Naive thymus-derived CD8-positive, alpha-beta T cell (primary cell): ENCODE measurements around the gene PPA1. TPM values are rescaled to one million over a fixed set of nuclear protein-coding genes. Genes with fewer than 3 reads are reported as not detected.
A peak's percentile ranks its signal among the peaks of the same experiment; 100 is the strongest.

Experiments used
- ATAC-seq, 2 donors: fragments of 150-1000 bp; cut with Tn5 transposase in 1 of 2; sonication (Bioruptor Pico), chemical (Tn5 transposase) in 1 of 2; 1 replicate in 1 of 2; 2 replicates in 1 of 2; pipeline ENCODE4 v1.10.0; 2021; ENCODE audit warnings: mild to moderate bottlenecking in 2 of 2, moderate library complexity in 2 of 2
- POLR2A ChIA-PET: fragments of 350-600 bp; sonication (Branson Sonifier 250); formaldehyde crosslinking; loops from one replicate; lab custom pipeline; 2021; ENCODE audit warnings: antibody characterized with exemption; lab: Charles Lee
- DNase-seq, 10 donors: peaks; one replicate each; pipeline versions ENCODE4 v3.0.0 to v3.0.0-alpha.2; 2020 to 2022
- H3K27ac Mint-ChIP-seq, 10 donors: one replicate each; pipeline ENCODE4 v1.8.0; 2020 to 2022; ENCODE audit warnings: mild to moderate bottlenecking in 10 of 10, mixed read lengths in 10 of 10, moderate library complexity in 4 of 10, inconsistent platforms in 1 of 10
- H3K27me3 Mint-ChIP-seq, 5 donors: one replicate each; pipeline ENCODE4 v1.8.0; 2021 to 2022; ENCODE audit warnings: mixed read lengths in 5 of 5
- H3K36me3 Mint-ChIP-seq, 3 donors: one replicate each; pipeline ENCODE4 v1.8.0; 2020 to 2022; ENCODE audit warnings: mixed read lengths in 3 of 3, mild to moderate bottlenecking in 2 of 3, inconsistent platforms in 1 of 3
- H3K4me1 Mint-ChIP-seq, 4 donors: one replicate each; pipeline ENCODE4 v1.8.0; 2021 to 2022; ENCODE audit warnings: mixed read lengths in 4 of 4
- H3K4me3 Mint-ChIP-seq, 10 donors: one replicate each; pipeline ENCODE4 v1.8.0; 2020 to 2022; ENCODE audit warnings: mild to moderate bottlenecking in 10 of 10, mixed read lengths in 10 of 10, moderate library complexity in 6 of 10, inconsistent platforms in 1 of 10
- H3K9me3 Mint-ChIP-seq, 9 donors: one replicate each; pipeline ENCODE4 v1.8.0; 2020 to 2022; ENCODE audit warnings: mixed read lengths in 9 of 9, mild to moderate bottlenecking in 3 of 9, inconsistent platforms in 1 of 9, moderate library complexity in 1 of 9
- polyA plus RNA-seq, 3 donors: library from polyadenylated mRNA; unstranded; fragments of 300-500 nt; fragmentation: Illumina TruSeq; gene quantifications; one replicate each; pipeline ENCODE4 v1.2.3, GENCODE V29; 2021
- total RNA-seq, 8 experiments: library from RNA in 2 of 8; stranded (reverse) in 2 of 8; gene quantifications; one replicate each; pipeline ENCODE4 v1.2.3 and lab custom pipeline; 2021 to 2026

PPA1 gene
- total RNA-seq (10 to 100 TPM; 51.0 to 57.4 TPM), polyA plus RNA-seq (100 to 1,000 TPM; 137 to 222 (median 154) TPM), total RNA-seq (lab: John Stamatoyannopoulos, UW) (68.4 to 475 (median 85.8) reads per million in 6 experiments)

GRCh38 chr10:70233109-70233938, at the start of gene PPA1:
Gene PPA1, minus strand, starts transcription at chr10:70233429. Its CDS starts 102 bp downstream, at chr10:70233327.
- Mint-ChIP-seq H3K27ac (peak within 1 kb of the TSS; percentile 72 to 99 (median 95)), H3K27me3 (peaks cover 0 to 1% (median 0%) of the 10 kb centered on the region in 5 donors), H3K9me3 (no peaks in the 10 kb centered on the region), H3K4me1 (peaks cover 14 to 36% (median 31%) of the 10 kb centered on the region in 4 donors), H3K4me3 (peak within 1 kb of the TSS; percentile 73 to 96 (median 90)), H3K36me3 (peaks cover 0 to 14% (median 0%) of the 10 kb centered on the region in 3 donors)
- peak; percentile 96 to 100 (median 99) for DNase-seq
- ATAC-seq = peak; percentile 91 to 93
- POLR2A ChIA-PET = interaction anchor here (1.0 to 3.4 kb wide), 6 partner anchors 64 to 171 kb away, joined by 3 to 25 read pairs (median 10); partner anchors contain the start of genes EIF4EBP2, SAR1A and TYSND1

- peaks cover 0 to 7% (median 0%) of the 10 kb centered on the region in 9 donors for H3K9me3 Mint-ChIP-seq
- POLR2A ChIA-PET = no interaction called here
- ATAC-seq (no peak), DNase-seq (no peak)
- peaks cover 0 to 7% (median 4%) of the 10 kb centered on the region in 4 donors for H3K4me1 Mint-ChIP-seq
- H3K27me3 Mint-ChIP-seq = peaks cover 34 to 58% (median 39%) of the 10 kb centered on the region in 5 donors
- H3K27ac Mint-ChIP-seq = no peak overlapping the region
- H3K4me3 Mint-ChIP-seq = no peak overlapping the region
- H3K36me3 Mint-ChIP-seq = peaks cover 0 to 10% (median 3%) of the 10 kb centered on the region in 3 donors
These were observed 48.4 kb upstream of the PPA1 start for GRCh38 chr10:70281609-70282008.

GRCh38 chr10:70280099-70280498, 46.9 kb upstream of the PPA1 start:
- DNase-seq (no peak), ATAC-seq (no peak)
- Mint-ChIP-seq H3K27ac (peak overlapping the region in 1 of 10 donors; percentile 68), H3K27me3 (peaks cover 20 to 42% (median 27%) of the 10 kb centered on the region in 5 donors), H3K4me1 (peaks cover 0 to 7% (median 4%) of the 10 kb centered on the region in 4 donors), H3K9me3 (peaks cover 0 to 7% (median 0%) of the 10 kb centered on the region in 9 donors), H3K36me3 (peaks cover 0 to 6% (median 3%) of the 10 kb centered on the region in 3 donors), H3K4me3 (no peak overlapping the region)
- POLR2A ChIA-PET = no interaction called here

GRCh38 chr10:70277396-70278030, 44.3 kb upstream of the PPA1 start:
- ATAC-seq (no peak), DNase-seq (no peak)
- Mint-ChIP-seq H3K36me3 (no peaks in the 10 kb centered on the region), H3K4me1 (peaks cover 2 to 7% (median 5%) of the 10 kb centered on the region in 4 donors), H3K27me3 (peaks cover 0 to 17% (median 9%) of the 10 kb centered on the region in 5 donors), H3K9me3 (no peaks in the 10 kb centered on the region), H3K27ac (no peak overlapping the region), H3K4me3 (no peak overlapping the region)
- POLR2A ChIA-PET = no interaction called here

GRCh38 chr10:70274643-70275042, 41.4 kb upstream of the PPA1 start:
- H3K27me3 Mint-ChIP-seq = no peaks in the 10 kb centered on the region
- H3K9me3 Mint-ChIP-seq = no peaks in the 10 kb centered on the region
- H3K4me1 Mint-ChIP-seq = peaks cover 3 to 15% (median 9%) of the 10 kb centered on the region in 4 donors
- ATAC-seq (no peak), DNase-seq (no peak)
- no peak overlapping the region for H3K4me3 Mint-ChIP-seq
- POLR2A ChIA-PET = no interaction called here
- peak overlapping the region in 1 of 10 donors; percentile 35 for H3K27ac Mint-ChIP-seq
- no peaks in the 10 kb centered on the region for H3K36me3 Mint-ChIP-seq

- Mint-ChIP-seq H3K9me3 (no peaks in the 10 kb centered on the region), H3K4me3 (peak overlapping the region in 4 of 10 donors; percentile 12 to 48 (median 35))
- peak in 3 of 10 donors; percentile 22 to 37 (median 36) for DNase-seq
These were observed 39.7 kb upstream of the PPA1 start for GRCh38 chr10:70272925-70273316.

GRCh38 chr10:70271996-70272924, 39.0 kb upstream of the PPA1 start:
- no peaks in the 10 kb centered on the region for H3K9me3 Mint-ChIP-seq
- no peaks in the 10 kb centered on the region for H3K27me3 Mint-ChIP-seq
- POLR2A ChIA-PET = interaction anchor here (0.6 kb wide), 2 partner anchors 132 to 139 kb away, joined by 3 to 4 read pairs; no protein-coding TSS in a partner anchor
- H3K4me1 Mint-ChIP-seq = peaks cover 3 to 18% (median 9%) of the 10 kb centered on the region in 4 donors
- H3K36me3 Mint-ChIP-seq = no peaks in the 10 kb centered on the region
- peak overlapping the region in 2 of 10 donors; percentile 33 to 55 for H3K4me3 Mint-ChIP-seq
- peak in 1 of 2 donors; percentile 16 for ATAC-seq
- peak overlapping the region in 1 of 10 donors; percentile 31 for H3K27ac Mint-ChIP-seq
- DNase-seq = no peak

More at GRCh38 chr10:70272925-70273316, 39.7 kb upstream of the PPA1 start:
- H3K4me1 Mint-ChIP-seq = peaks cover 3 to 15% (median 9%) of the 10 kb centered on the region in 4 donors
- peak overlapping the region in 2 of 10 donors; percentile 37 to 41 for H3K27ac Mint-ChIP-seq
- H3K36me3 Mint-ChIP-seq = no peaks in the 10 kb centered on the region
- peak; percentile 42 to 87 for ATAC-seq
- POLR2A ChIA-PET = interaction anchor here (0.6 kb wide), 1 partner anchor 138 kb away, joined by 3 read pairs; no protein-coding TSS in a partner anchor
- H3K27me3 Mint-ChIP-seq = no peaks in the 10 kb centered on the region

GRCh38 chr10:70270952-70271351, 37.7 kb upstream of the PPA1 start:
- Mint-ChIP-seq H3K4me3 (no peak overlapping the region), H3K9me3 (no peaks in the 10 kb centered on the region), H3K36me3 (no peaks in the 10 kb centered on the region), H3K27me3 (peaks cover 0 to 1% (median 0%) of the 10 kb centered on the region in 5 donors), H3K27ac (no peak overlapping the region), H3K4me1 (peaks cover 3 to 26% (median 9%) of the 10 kb centered on the region in 4 donors)
- POLR2A ChIA-PET = no interaction called here
- DNase-seq (no peak), ATAC-seq (peak in 1 of 2 donors; percentile 22)

- Mint-ChIP-seq H3K9me3 (no peaks in the 10 kb centered on the region), H3K4me3 (peak overlapping the region in 1 of 10 donors; percentile 1), H3K27me3 (peaks cover 0 to 3% (median under 1%) of the 10 kb centered on the region in 5 donors), H3K4me1 (peaks cover 3 to 26% (median 9%) of the 10 kb centered on the region in 4 donors), H3K36me3 (no peaks in the 10 kb centered on the region), H3K27ac (no peak overlapping the region)
- DNase-seq (no peak), ATAC-seq (no peak)
- POLR2A ChIA-PET = interaction anchor here (1.0 kb wide), 1 partner anchor 35 kb away, joined by 3 read pairs; no protein-coding TSS in a partner anchor
These were observed 36.5 kb upstream of the PPA1 start for GRCh38 chr10:70269741-70270140.

- POLR2A ChIA-PET = no interaction called here
- ATAC-seq (no peak), DNase-seq (no peak)
- peaks cover 0 to 6% (median 3%) of the 10 kb centered on the region in 5 donors for H3K27me3 Mint-ChIP-seq
- no peak overlapping the region for H3K4me3 Mint-ChIP-seq
- H3K27ac Mint-ChIP-seq = no peak overlapping the region
- peaks cover 3 to 26% (median 9%) of the 10 kb centered on the region in 4 donors for H3K4me1 Mint-ChIP-seq
- no peaks in the 10 kb centered on the region for H3K9me3 Mint-ChIP-seq
- H3K36me3 Mint-ChIP-seq = no peaks in the 10 kb centered on the region
These were observed 35.1 kb upstream of the PPA1 start for GRCh38 chr10:70268376-70268775.

GRCh38 chr10:70267161-70267933, 34.1 kb upstream of the PPA1 start:
- ATAC-seq (no peak), DNase-seq (peak in 1 of 10 donors; percentile 6)
- no peaks in the 10 kb centered on the region for H3K36me3 Mint-ChIP-seq
- peaks cover 0 to 6% (median 3%) of the 10 kb centered on the region in 5 donors for H3K27me3 Mint-ChIP-seq
- no peak overlapping the region for H3K27ac Mint-ChIP-seq
- POLR2A ChIA-PET = no interaction called here
- no peaks in the 10 kb centered on the region for H3K9me3 Mint-ChIP-seq
- no peak overlapping the region for H3K4me3 Mint-ChIP-seq
- peaks cover under 1 to 18% (median 1%) of the 10 kb centered on the region in 4 donors for H3K4me1 Mint-ChIP-seq
